PC-3 (cell line): ENCODE data around the gene RARRES2. TPM values are rescaled to one million over a fixed set of nuclear protein-coding genes. Genes with fewer than 3 reads are reported as not detected.

ENCODE experiments used
- ATAC-seq: fragments of 200-7000 bp; cut with Tn5 transposase; 2 replicates; pipeline ENCODE4 v1.9.1; 2020; ENCODE audit warnings: mild to moderate bottlenecking, moderate library complexity
- BruUV-seq: library from RNA; stranded (reverse); fragments of 400-500 nt; replicated peaks from 2 replicates; lab custom pipeline; 2021; lab: Mats Ljungman, UMichigan
- CTCF ChIA-PET: fragments of 300-600 bp; sonication (Branson Sonifier 250); formaldehyde crosslinking; loops from one replicate; lab custom pipeline; 2022; ENCODE audit warnings: antibody characterized with exemption; lab: Charles Lee
- POLR2A ChIA-PET: fragments of 300-600 bp; sonication (Branson Sonifier 250); formaldehyde crosslinking; loops from one replicate; lab custom pipeline; 2022; ENCODE audit warnings: antibody characterized with exemption; ENCODE audit not compliant: unreplicated experiment; lab: Charles Lee
- DNase-seq: peaks from one replicate; pipeline ENCODE4 v3.0.0-alpha.2; 2015
- H2AFZ ChIP-seq: fragments of 300-600 bp; sonication (generic); 2 replicates; pipeline ENCODE4 v1.6.0; 2016; ENCODE audit warnings: antibody characterized with exemption, low read length
- H3F3A ChIP-seq: fragments of 300-600 bp; sonication (generic); one replicate; pipeline ENCODE4 v1.6.0; 2017; ENCODE audit warnings: antibody characterized with exemption, low read length, control low read depth, mild to moderate bottlenecking; ENCODE audit not compliant: unreplicated experiment
- H3K27ac ChIP-seq: fragments of 300-600 bp; sonication (generic); 2 replicates; pipeline ENCODE4 v1.5.1; 2016; ENCODE audit warnings: mild to moderate bottlenecking, low read length
- H3K27me3 ChIP-seq: fragments of 300-600 bp; sonication (generic); 2 replicates; pipeline ENCODE4 v1.6.1; 2016; ENCODE audit warnings: low read length, mixed read lengths
- H3K36me3 ChIP-seq: fragments of 300-600 bp; sonication (generic); 2 replicates; pipeline ENCODE4 v1.6.1; 2016; ENCODE audit warnings: low read depth, mixed run types, low read length, mixed read lengths
- H3K4me1 ChIP-seq: fragments of 300-600 bp; sonication (generic); 2 replicates; pipeline ENCODE4 v1.5.1; 2016; ENCODE audit warnings: low read length; ENCODE audit not compliant: insufficient read depth
- H3K4me2 ChIP-seq: fragments of 300-600 bp; sonication (generic); 2 replicates; pipeline ENCODE4 v1.6.0; 2016; ENCODE audit warnings: low read length
- H3K4me3 ChIP-seq: fragments of 300-600 bp; sonication (generic); 2 replicates; pipeline ENCODE4 v1.5.1; 2016; ENCODE audit warnings: mild to moderate bottlenecking, low read length, mixed read lengths
- H3K79me2 ChIP-seq: fragments of 300-600 bp; sonication (generic); 2 replicates; pipeline ENCODE4 v1.6.1; 2017; ENCODE audit warnings: low read length, mixed read lengths
- H3K9ac ChIP-seq: fragments of 300-600 bp; sonication (generic); 2 replicates; pipeline ENCODE4 v1.6.0; 2016; ENCODE audit warnings: mild to moderate bottlenecking, low read length
- H3K9me2 ChIP-seq: fragments of 300-600 bp; sonication (generic); replicated peaks from 2 replicates; pipeline ENCODE4 v1.6.1; 2016; ENCODE audit warnings: mixed run types, low read length, mixed read lengths
- H3K9me3 ChIP-seq: fragments of 300-600 bp; sonication (generic); 2 replicates; pipeline ENCODE4 v1.6.1; 2016; ENCODE audit warnings: low read length, mixed read lengths
- H4K20me1 ChIP-seq: fragments of 300-600 bp; sonication (generic); 2 replicates; pipeline ENCODE4 v1.6.1; 2016; ENCODE audit warnings: low read length, mixed read lengths
- CTCF ChIP-seq: fragments of 300-600 bp; sonication (generic); conservative IDR thresholded peaks from 2 replicates; pipeline ENCODE4 v1.5.1; 2017; ENCODE audit warnings: antibody characterized with exemption, low read depth, mild to moderate bottlenecking, low read length
- EZH2 ChIP-seq: fragments of 300-600 bp; sonication (generic); IDR thresholded peaks from one replicate; pipeline ENCODE4 v1.6.1; 2017; ENCODE audit warnings: antibody characterized with exemption, mild to moderate bottlenecking, low read length; ENCODE audit not compliant: unreplicated experiment
- EZH2phosphoT487 ChIP-seq: fragments of 300-600 bp; sonication (generic); IDR thresholded peaks from 2 replicates; pipeline ENCODE4 v1.6.1; 2018; ENCODE audit warnings: mild to moderate bottlenecking, antibody characterized with exemption, low read length, borderline replicate concordance
- intact Hi-C: fragments of 100-400 bp; cut with micrococcal nuclease; formaldehyde crosslinking; loops from 2 replicates; pipeline ENCODE4 v1.9.0; 2023
- total RNA-seq: library from RNA; depleted of rRNA; stranded (reverse); fragments of >200 nt; gene quantifications from 2 replicates; pipeline ENCODE4 v1.2.3, GENCODE V29; 2014

RARRES2 gene
- total RNA-seq, 1 experiment from 2014 or later: 1.6 TPM

GRCh38 chr7:150373049-150373801 lies 31.8 kb upstream of the RARRES2 start:
- Histone ChIP-seq H3K4me1 (peaks cover 21% of the 10 kb centered on the region), H3F3A (peaks cover 5% of the 10 kb centered on the region), H3K9me2 (no peaks in the 10 kb centered on the region), H3K4me3 (no peak overlapping the region), H3K9ac (no peak overlapping the region), H2AFZ (no peak overlapping the region), H3K79me2 (peaks cover 52% of the 10 kb centered on the region), H3K27me3 (no peaks in the 10 kb centered on the region), H3K9me3 (no peaks in the 10 kb centered on the region), H3K36me3 (no peaks in the 10 kb centered on the region), H4K20me1 (0 out of 2 replicates have a peak, but pooled peaks cover 11% of the 10 kb centered on the region), H3K4me2 (no peak overlapping the region), H3K27ac (no peak overlapping the region)
- ChIA-PET CTCF (no interaction called here), POLR2A (interaction anchor here (0.5 kb wide), 1 partner anchor 1184 kb away, joined by 3 read pairs; no protein-coding TSS in a partner anchor)
- TF ChIP-seq EZH2: no peak
- no peak for TF ChIP-seq EZH2phosphoT487
- TF ChIP-seq CTCF: no peak
- TSS peak; percentile 1 for BruUV-seq
- no peak for DNase-seq
- no peak for ATAC-seq
- intact Hi-C loops: no loop called here

GRCh38 chr7:150372271-150373048 lies 31.0 kb upstream of the RARRES2 start:
- POLR2A ChIA-PET: no interaction called here
- no peaks in the 10 kb centered on the region for H3K9me3 ChIP-seq
- no peak overlapping the region for H3K4me3 ChIP-seq
- peaks cover 4% of the 10 kb centered on the region for H3F3A ChIP-seq
- H2AFZ ChIP-seq: no peak overlapping the region
- no peak overlapping the region for H3K27ac ChIP-seq
- peaks cover 25% of the 10 kb centered on the region for H3K4me1 ChIP-seq
- H3K36me3 ChIP-seq: no peaks in the 10 kb centered on the region
- DNase-seq (no peak), ATAC-seq (no peak)
- H3K9me2 ChIP-seq: no peaks in the 10 kb centered on the region
- 0 out of 2 replicates have a peak, but pooled peaks cover 11% of the 10 kb centered on the region for H4K20me1 ChIP-seq
- BruUV-seq: no TSS peak
- intact Hi-C loops: no loop called here
- CTCF ChIA-PET: no interaction called here
- peaks cover 52% of the 10 kb centered on the region for H3K79me2 ChIP-seq
- H3K4me2 ChIP-seq: no peak overlapping the region
- H3K27me3 ChIP-seq: no peaks in the 10 kb centered on the region
- H3K9ac ChIP-seq: no peak overlapping the region
- no peak for TF ChIP-seq EZH2
- TF ChIP-seq EZH2phosphoT487: no peak
- no peak for TF ChIP-seq CTCF

- H3K4me3 ChIP-seq: no peak overlapping the region
- peaks cover 52% of the 10 kb centered on the region for H3K79me2 ChIP-seq
- H3K9me3 ChIP-seq: no peaks in the 10 kb centered on the region
- POLR2A ChIA-PET: no interaction called here
- no peak for TF ChIP-seq EZH2
- no peak for TF ChIP-seq CTCF
- TF ChIP-seq EZH2phosphoT487: no peak
- H3K4me1 ChIP-seq: peaks cover 25% of the 10 kb centered on the region
- H3K9me2 ChIP-seq: no peaks in the 10 kb centered on the region
- ATAC-seq: no peak
- no TSS peak for BruUV-seq
- no peaks in the 10 kb centered on the region for H3K36me3 ChIP-seq
- H4K20me1 ChIP-seq: 0 out of 2 replicates have a peak, but pooled peaks cover 11% of the 10 kb centered on the region
- H3K4me2 ChIP-seq: no peak overlapping the region
- intact Hi-C loops: no loop called here
- H3F3A ChIP-seq: no peaks in the 10 kb centered on the region
- no peak overlapping the region for H2AFZ ChIP-seq
- H3K27me3 ChIP-seq: no peaks in the 10 kb centered on the region
- H3K9ac ChIP-seq: no peak overlapping the region
- CTCF ChIA-PET: no interaction called here
- no peak overlapping the region for H3K27ac ChIP-seq
- DNase-seq: no peak
Measured at GRCh38 chr7:150371996-150372270, 30.5 kb upstream of the RARRES2 start.
